H9 (cell line): ENCODE results near the gene KLHDC9. TPM values are rescaled to one million over a fixed set of nuclear protein-coding genes. Genes with fewer than 3 reads are reported as not detected.

Experiments used
- DNase-seq: peaks from one replicate; pipeline ENCODE4 v3.0.0-alpha.2; 2017
- H2AFZ ChIP-seq: one replicate; pipeline ENCODE4 v1.6.1; 2013; ENCODE audit warnings: mild to moderate bottlenecking, low read length, control low read depth, moderate library complexity
- H2AK5ac ChIP-seq: 2 replicates; pipeline ENCODE4 v1.6.1; 2013; ENCODE audit warnings: low read length, control low read depth, mixed read lengths; ENCODE audit not compliant: insufficient read length
- H2BK120ac ChIP-seq: one replicate; pipeline ENCODE4 v1.6.1; 2013; ENCODE audit warnings: low read depth, mild to moderate bottlenecking, low read length, control low read depth, inconsistent platforms; ENCODE audit not compliant: poor library complexity, severe bottlenecking
- H2BK12ac ChIP-seq: 2 replicates; pipeline ENCODE4 v1.6.1; 2013; ENCODE audit warnings: low read length, control low read depth, mixed read lengths, low read depth; ENCODE audit not compliant: insufficient read length
- H2BK15ac ChIP-seq: 2 replicates; pipeline ENCODE4 v1.6.1; 2013; ENCODE audit warnings: low read depth, low read length, control low read depth
- H2BK20ac ChIP-seq: one replicate; pipeline ENCODE4 v1.6.1; 2013; ENCODE audit warnings: low read depth, mild to moderate bottlenecking, low read length, control low read depth, inconsistent platforms; ENCODE audit not compliant: poor library complexity, severe bottlenecking
- H2BK5ac ChIP-seq: 2 replicates; pipeline ENCODE4 v1.6.1; 2013; ENCODE audit warnings: low read length, control low read depth, mixed read lengths; ENCODE audit not compliant: insufficient read length
- H3K14ac ChIP-seq: 2 replicates; pipeline ENCODE4 v1.6.1; 2013; ENCODE audit warnings: low read length, control low read depth; ENCODE audit not compliant: insufficient read depth
- H3K18ac ChIP-seq: 2 replicates; pipeline ENCODE4 v1.6.1; 2013; ENCODE audit warnings: low read depth, mild to moderate bottlenecking, mixed read lengths, low read length, control low read depth; ENCODE audit not compliant: insufficient read length
- H3K23ac ChIP-seq: 2 replicates; pipeline ENCODE4 v1.6.1; 2013; ENCODE audit warnings: low read length, control low read depth, mixed read lengths, low read depth; ENCODE audit not compliant: insufficient read length
- H3K23me2 ChIP-seq: 2 replicates; pipeline ENCODE4 v1.6.1; 2013; ENCODE audit warnings: low read depth, mild to moderate bottlenecking, mixed read lengths, low read length, control low read depth; ENCODE audit not compliant: insufficient read length, poor library complexity, severe bottlenecking
- H3K27ac ChIP-seq: 2 replicates; pipeline ENCODE4 v1.5.1; 2013; ENCODE audit warnings: low read length, control low read depth, mixed read lengths, low read depth; ENCODE audit not compliant: insufficient read length
- H3K27me3 ChIP-seq: 2 replicates; pipeline ENCODE4 v1.6.1; 2013; ENCODE audit warnings: low read length, control low read depth, inconsistent platforms; ENCODE audit not compliant: insufficient read depth
- H3K4ac ChIP-seq: 2 replicates; pipeline ENCODE4 v1.6.1; 2013; ENCODE audit warnings: low read depth, mild to moderate bottlenecking, control low read depth, inconsistent platforms, low read length, moderate library complexity
- H3K4me1 ChIP-seq: 2 replicates; pipeline ENCODE4 v1.6.1; 2013; ENCODE audit warnings: low read length, control low read depth, inconsistent platforms; ENCODE audit not compliant: insufficient read depth
- H3K4me2 ChIP-seq: 2 replicates; pipeline ENCODE4 v1.6.1; 2013; ENCODE audit warnings: low read length, control low read depth, mixed read lengths; ENCODE audit not compliant: insufficient read length, insufficient read depth
- H3K56ac ChIP-seq: 2 replicates; pipeline ENCODE4 v1.6.1; 2013; ENCODE audit warnings: low read depth, mild to moderate bottlenecking, mixed read lengths, low read length, control low read depth; ENCODE audit not compliant: insufficient read length
- H3K79me1 ChIP-seq: 2 replicates; pipeline ENCODE4 v1.6.1; 2013; ENCODE audit warnings: low read depth, mild to moderate bottlenecking, moderate library complexity, low read length, control low read depth, inconsistent platforms; ENCODE audit not compliant: insufficient read depth, poor library complexity, severe bottlenecking
- H3K79me2 ChIP-seq: 2 replicates; pipeline ENCODE4 v1.6.1; 2013; ENCODE audit warnings: low read length, control low read depth, inconsistent platforms; ENCODE audit not compliant: insufficient read depth
- H3K9ac ChIP-seq: 2 replicates; pipeline ENCODE4 v1.6.1; 2013; ENCODE audit warnings: low read length, control low read depth, mixed read lengths; ENCODE audit not compliant: insufficient read length; ENCODE audit errors: extremely low read depth
- H3K9me3 ChIP-seq: one replicate; pipeline ENCODE4 v1.6.1; 2013; ENCODE audit warnings: low read depth, low read length, inconsistent platforms; ENCODE audit not compliant: control insufficient read depth
- H3T11ph ChIP-seq: one replicate; pipeline ENCODE4 v1.6.1; 2013; ENCODE audit warnings: mild to moderate bottlenecking, low read length, control low read depth, inconsistent platforms
- H4K20me1 ChIP-seq: one replicate; pipeline ENCODE4 v1.6.1; 2013; ENCODE audit not compliant: control insufficient read depth, insufficient read length, insufficient read depth
- H4K5ac ChIP-seq: 2 replicates; pipeline ENCODE4 v1.6.1; 2013; ENCODE audit warnings: low read depth, mild to moderate bottlenecking, mixed read lengths, low read length, control low read depth; ENCODE audit not compliant: insufficient read length
- H4K8ac ChIP-seq: replicated peaks from 2 replicates; pipeline ENCODE4 v1.6.1; 2013; ENCODE audit warnings: low read length, control low read depth, mixed read lengths, low read depth; ENCODE audit not compliant: insufficient read length
- H4K91ac ChIP-seq: 2 replicates; pipeline ENCODE4 v1.6.1; 2013; ENCODE audit warnings: low read depth, mild to moderate bottlenecking, moderate library complexity, mixed read lengths, low read length, control low read depth; ENCODE audit not compliant: insufficient read length
- H3K27ac Mint-ChIP-seq, 3 experiments: 2 replicates in 2 of 3; 3 replicates in 1 of 3; pipeline ENCODE4 v1.8.0; 2020 to 2021; ENCODE audit warnings: mixed read lengths in 3 of 3, mild to moderate bottlenecking in 1 of 3, moderate library complexity in 1 of 3
- H3K27me3 Mint-ChIP-seq: 2 replicates; pipeline ENCODE4 v1.8.0; 2021; ENCODE audit warnings: low read depth, mild to moderate bottlenecking, moderate library complexity, mixed read lengths
- H3K36me3 Mint-ChIP-seq, 3 experiments: 2 replicates in 2 of 3; 3 replicates in 1 of 3; pipeline ENCODE4 v1.8.0; 2020 to 2021; ENCODE audit warnings: low read depth in 3 of 3, mixed read lengths in 3 of 3; ENCODE audit not compliant: insufficient read depth in 1 of 3
- H3K4me1 Mint-ChIP-seq, 2 experiments: 2 replicates each; pipeline ENCODE4 v1.8.0; 2020; ENCODE audit warnings: mixed read lengths in 2 of 2
- H3K4me3 Mint-ChIP-seq, 2 experiments: 2 replicates in 1 of 2; 3 replicates in 1 of 2; pipeline ENCODE4 v1.8.0; 2020 to 2021; ENCODE audit warnings: mild to moderate bottlenecking in 2 of 2, mixed read lengths in 2 of 2, moderate library complexity in 1 of 2
- H3K9me3 Mint-ChIP-seq, 2 experiments: 2 replicates in 1 of 2; 3 replicates in 1 of 2; pipeline ENCODE4 v1.8.0; 2020; ENCODE audit warnings: mild to moderate bottlenecking in 2 of 2, mixed read lengths in 2 of 2, moderate library complexity in 1 of 2
- WGBS: extraction: QIAGEN DNeasy Blood & Tissue Kit; methylation state at CpG from one replicate; pipeline ENCODE4 v1.1.7; 2013; ENCODE audit warnings: missing lambda C conversion rate, low lambda C conversion rate, mixed read lengths; ENCODE audit not compliant: insufficient read length; ENCODE audit errors: extremely low coverage; 5-methylcytosine and 5-hydroxymethylcytosine counted together
- total RNA-seq: library from RNA; stranded (reverse); gene quantifications from 2 replicates; pipeline ENCODE4 v1.2.1, GENCODE V29; 2021
- TF ChIP-seq, protein P1 (sequence below): fragments of 200-600 bp; sonication (generic); conservative IDR thresholded peaks from 3 replicates; pipeline ENCODE4 v1.8.0; 2021; ENCODE audit warnings: antibody characterized with exemption, mild to moderate bottlenecking

KLHDC9 gene
- total RNA-seq, 1 experiment from 2014 or later, result 6.6 TPM

DNA sequence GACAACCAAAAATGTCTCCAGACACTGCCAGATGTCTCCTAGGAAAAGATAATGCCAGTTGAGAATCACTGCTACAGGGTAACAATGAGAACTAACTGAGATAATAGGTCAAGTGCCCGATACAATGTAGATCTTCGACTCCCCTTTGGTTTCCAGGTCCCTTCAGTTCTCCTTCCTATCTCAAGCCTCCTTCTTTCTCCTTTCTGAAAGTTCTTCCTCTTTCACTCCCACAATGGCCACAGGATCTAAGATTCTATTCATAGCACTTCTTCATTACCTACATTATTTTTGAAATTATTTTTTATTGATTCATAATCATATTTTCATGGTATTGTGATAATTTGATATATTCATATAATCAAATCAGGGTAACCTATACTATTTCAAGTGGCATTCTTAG, 13.4 kb downstream of the KLHDC9 start:
- H3K36me3 Mint-ChIP-seq, result peaks cover 0 to 8% (median 4%) of the 10 kb centered on the region in 3 experiments; a peak in 5 of 7 replicates
- no peak overlapping the region for H3K4ac ChIP-seq
- no peak overlapping the region for H2AFZ ChIP-seq
- H2BK12ac ChIP-seq, result no peak overlapping the region
- H3K9ac ChIP-seq, result no peak overlapping the region
- H2BK15ac ChIP-seq, result no peak overlapping the region
- no peak overlapping the region for H3K56ac ChIP-seq
- no peak overlapping the region for H3K27ac Mint-ChIP-seq
- H3K9me3 ChIP-seq, result no peaks in the 10 kb centered on the region
- no peaks in the 10 kb centered on the region for H3K23me2 ChIP-seq
- H4K5ac ChIP-seq, result no peak overlapping the region
- no peak for DNase-seq
- no peaks in the 10 kb centered on the region for H4K20me1 ChIP-seq
- H3K4me1 Mint-ChIP-seq, result peaks cover 2 to 7% of the 10 kb centered on the region in 2 experiments; a peak in 3 of 4 replicates
- no peaks in the 10 kb centered on the region for H3K4me1 ChIP-seq
- H3T11ph ChIP-seq, result no peak overlapping the region
- no peak overlapping the region for H3K14ac ChIP-seq
- no peaks in the 10 kb centered on the region for H3K9me3 Mint-ChIP-seq
- H3K27me3 Mint-ChIP-seq, result no peaks in the 10 kb centered on the region
- H3K4me2 ChIP-seq, result no peak overlapping the region
- H2BK120ac ChIP-seq, result no peak overlapping the region
- no peak overlapping the region for H3K4me3 Mint-ChIP-seq
- peaks cover 7% of the 10 kb centered on the region for H3K79me1 ChIP-seq
- H3K18ac ChIP-seq, result no peak overlapping the region
- H3K27me3 ChIP-seq, result no peaks in the 10 kb centered on the region
- H4K8ac ChIP-seq, result no peak overlapping the region
- no peak overlapping the region for H2AK5ac ChIP-seq
- H4K91ac ChIP-seq, result no peak overlapping the region
- H2BK20ac ChIP-seq, result no peak overlapping the region
- peaks cover 9% of the 10 kb centered on the region; the same call in 1 of the 2 replicates for H3K79me2 ChIP-seq
- no peak overlapping the region for H3K27ac ChIP-seq
- no peak overlapping the region for H3K23ac ChIP-seq
- WGBS, result no CpG with 5 or more reads among the region's 2 CpGs
- TF ChIP-seq, protein P1, sequence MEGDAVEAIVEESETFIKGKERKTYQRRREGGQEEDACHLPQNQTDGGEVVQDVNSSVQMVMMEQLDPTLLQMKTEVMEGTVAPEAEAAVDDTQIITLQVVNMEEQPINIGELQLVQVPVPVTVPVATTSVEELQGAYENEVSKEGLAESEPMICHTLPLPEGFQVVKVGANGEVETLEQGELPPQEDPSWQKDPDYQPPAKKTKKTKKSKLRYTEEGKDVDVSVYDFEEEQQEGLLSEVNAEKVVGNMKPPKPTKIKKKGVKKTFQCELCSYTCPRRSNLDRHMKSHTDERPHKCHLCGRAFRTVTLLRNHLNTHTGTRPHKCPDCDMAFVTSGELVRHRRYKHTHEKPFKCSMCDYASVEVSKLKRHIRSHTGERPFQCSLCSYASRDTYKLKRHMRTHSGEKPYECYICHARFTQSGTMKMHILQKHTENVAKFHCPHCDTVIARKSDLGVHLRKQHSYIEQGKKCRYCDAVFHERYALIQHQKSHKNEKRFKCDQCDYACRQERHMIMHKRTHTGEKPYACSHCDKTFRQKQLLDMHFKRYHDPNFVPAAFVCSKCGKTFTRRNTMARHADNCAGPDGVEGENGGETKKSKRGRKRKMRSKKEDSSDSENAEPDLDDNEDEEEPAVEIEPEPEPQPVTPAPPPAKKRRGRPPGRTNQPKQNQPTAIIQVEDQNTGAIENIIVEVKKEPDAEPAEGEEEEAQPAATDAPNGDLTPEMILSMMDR, result no peak
- no peak overlapping the region for H2BK5ac ChIP-seq
